ENCODE measurements around the gene CELF5. TPM values are rescaled to one million over a fixed set of nuclear protein-coding genes. Genes with fewer than 3 reads are reported as not detected.
"Not testable (repeated sequence)": the region's sequence is repeated elsewhere in the genome, so short reads cannot be mapped to it uniquely, and the experiment has no call there.

Gene CELF5
- total RNA-seq, 2 donors from 2014 or later = 0.59 TPM; not detected in 1

GRCh38 chr19:3196064-3196932 is 28.2 kb upstream of the CELF5 start:
- Mint-ChIP-seq H3K27ac (no peak overlapping the region), H3K4me3 (no peak overlapping the region), H3K9me3 (no peaks in the 10 kb centered on the region), H3K27me3 (no peaks in the 10 kb centered on the region), H3K36me3 (no peaks in the 10 kb centered on the region), H3K4me1 (ENCODE audit: low read depth in 2 of 2) (no peaks in the 10 kb centered on the region)
- no peak for DNase-seq (ENCODE audit: low spot score)
- peak in 1 of 2 donors; percentile 41 for ATAC-seq

DNA sequence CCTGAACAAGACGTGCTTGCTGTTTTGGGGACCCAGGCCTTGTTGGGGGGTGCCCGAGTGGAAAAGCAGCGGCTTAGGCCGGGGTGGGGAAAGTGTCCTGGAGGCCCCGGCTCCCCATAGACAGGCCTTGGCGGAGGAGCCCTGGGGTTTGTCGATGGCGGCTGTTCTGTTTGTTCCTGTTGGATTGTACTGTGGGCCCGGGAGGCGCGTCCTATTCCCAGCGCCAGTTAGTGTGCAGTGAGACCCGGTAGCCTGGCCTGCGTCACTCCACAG is 27.6 kb upstream of the CELF5 start:
- H3K4me3 Mint-ChIP-seq = no peak overlapping the region
- no peaks in the 10 kb centered on the region for H3K27me3 Mint-ChIP-seq
- no peaks in the 10 kb centered on the region for H3K9me3 Mint-ChIP-seq
- no peaks in the 10 kb centered on the region for H3K4me1 Mint-ChIP-seq (ENCODE audit: low read depth in 2 of 2)
- no peaks in the 10 kb centered on the region for H3K36me3 Mint-ChIP-seq
- ATAC-seq = no peak
- DNase-seq (ENCODE audit: low spot score) = no peak
- H3K27ac Mint-ChIP-seq = no peak overlapping the region

DNA sequence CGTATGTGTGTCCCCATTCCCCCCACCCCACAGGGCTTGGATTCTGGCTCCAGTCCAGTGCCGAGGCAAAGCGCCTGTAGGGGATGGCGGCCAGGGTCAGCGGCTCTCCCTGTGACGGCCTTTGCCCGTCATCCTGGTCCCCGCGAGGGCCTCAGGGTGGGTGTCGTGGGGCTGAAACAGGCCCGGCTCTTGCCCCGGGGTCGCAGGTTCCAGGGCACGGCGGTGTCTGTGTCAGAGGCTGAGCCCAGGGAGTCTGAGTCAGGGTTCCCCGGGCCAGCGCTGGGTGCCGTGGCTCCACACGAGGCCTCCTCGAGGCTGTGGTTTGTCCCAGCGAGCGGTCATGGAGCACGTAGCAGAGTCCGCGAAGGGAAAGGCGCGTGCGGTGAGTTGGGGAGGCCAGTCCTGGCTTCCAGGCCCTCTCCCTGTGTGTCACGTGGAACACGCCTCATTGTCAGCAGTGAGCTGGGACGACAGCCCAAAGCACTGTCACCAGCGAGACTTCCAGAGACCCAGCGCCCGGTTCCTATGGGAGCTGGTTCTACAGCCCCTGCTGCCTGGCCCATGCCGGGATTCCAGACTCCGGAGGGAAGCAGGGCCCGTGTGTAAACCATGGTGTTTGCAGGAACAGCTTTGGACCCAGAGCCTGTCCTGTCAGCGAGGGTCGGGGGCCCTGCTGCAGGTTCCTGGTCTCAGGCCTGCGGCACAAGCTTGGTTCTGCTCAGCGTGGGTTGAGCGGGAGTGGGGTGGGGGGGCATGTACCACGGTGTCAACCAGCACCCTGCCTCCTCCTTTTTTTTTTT is 25.4 kb upstream of the CELF5 start:
- no peaks in the 10 kb centered on the region for H3K9me3 Mint-ChIP-seq
- H3K27ac Mint-ChIP-seq = no peak overlapping the region
- no peak for DNase-seq (ENCODE audit: low spot score)
- H3K27me3 Mint-ChIP-seq = no peaks in the 10 kb centered on the region
- no peaks in the 10 kb centered on the region for H3K36me3 Mint-ChIP-seq
- no peak for ATAC-seq
- no peak overlapping the region for H3K4me3 Mint-ChIP-seq
- H3K4me1 Mint-ChIP-seq (ENCODE audit: low read depth in 2 of 2) = no peaks in the 10 kb centered on the region

GRCh38 chr19:3201072-3201700 is 23.3 kb upstream of the CELF5 start:
- ATAC-seq (no peak), DNase-seq (ENCODE audit: low spot score) (no peak)
- H3K4me3 Mint-ChIP-seq = no peak overlapping the region
- H3K27me3 Mint-ChIP-seq = no peaks in the 10 kb centered on the region
- H3K36me3 Mint-ChIP-seq = no peaks in the 10 kb centered on the region
- H3K4me1 Mint-ChIP-seq (ENCODE audit: low read depth in 2 of 2) = no peaks in the 10 kb centered on the region
- H3K9me3 Mint-ChIP-seq = no peaks in the 10 kb centered on the region
- no peak overlapping the region for H3K27ac Mint-ChIP-seq

DNA sequence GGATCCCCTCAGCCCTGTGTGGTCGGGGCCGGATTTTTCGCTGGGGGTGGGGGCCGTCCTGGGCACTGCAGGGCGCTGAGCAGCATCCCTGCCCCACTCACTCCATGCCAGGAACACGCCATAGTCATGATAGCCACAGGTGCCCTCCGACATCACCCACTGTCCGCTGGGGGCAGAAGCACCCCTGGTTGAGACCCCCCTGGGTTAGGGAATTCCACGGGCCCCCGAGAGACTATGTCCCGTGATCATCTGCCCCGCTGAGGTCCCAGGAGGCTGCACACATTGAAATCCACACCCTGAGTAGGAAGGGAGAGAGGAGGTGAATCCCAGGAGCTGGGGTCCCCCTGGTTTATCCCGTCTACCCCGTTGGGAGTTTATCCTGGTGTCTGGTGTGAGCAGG is 22.6 kb upstream of the CELF5 start:
- DNase-seq (ENCODE audit: low spot score) = no peak

GRCh38 chr19:3202346-3202745 is 22.1 kb upstream of the CELF5 start:
- Mint-ChIP-seq H3K4me1 (ENCODE audit: low read depth in 2 of 2) (no peaks in the 10 kb centered on the region), H3K27ac (no peak overlapping the region), H3K27me3 (no peaks in the 10 kb centered on the region), H3K36me3 (no peaks in the 10 kb centered on the region), H3K4me3 (no peak overlapping the region), H3K9me3 (no peaks in the 10 kb centered on the region)
- DNase-seq (ENCODE audit: low spot score) = no peak
- no peak for ATAC-seq

More for the DNA sequence above, 22.6 kb upstream of the CELF5 start:
- Mint-ChIP-seq H3K27me3 (no peaks in the 10 kb centered on the region), H3K4me1 (ENCODE audit: low read depth in 2 of 2) (no peaks in the 10 kb centered on the region), H3K4me3 (no peak overlapping the region), H3K27ac (no peak overlapping the region), H3K36me3 (no peaks in the 10 kb centered on the region), H3K9me3 (no peaks in the 10 kb centered on the region)
- no peak for ATAC-seq

DNA sequence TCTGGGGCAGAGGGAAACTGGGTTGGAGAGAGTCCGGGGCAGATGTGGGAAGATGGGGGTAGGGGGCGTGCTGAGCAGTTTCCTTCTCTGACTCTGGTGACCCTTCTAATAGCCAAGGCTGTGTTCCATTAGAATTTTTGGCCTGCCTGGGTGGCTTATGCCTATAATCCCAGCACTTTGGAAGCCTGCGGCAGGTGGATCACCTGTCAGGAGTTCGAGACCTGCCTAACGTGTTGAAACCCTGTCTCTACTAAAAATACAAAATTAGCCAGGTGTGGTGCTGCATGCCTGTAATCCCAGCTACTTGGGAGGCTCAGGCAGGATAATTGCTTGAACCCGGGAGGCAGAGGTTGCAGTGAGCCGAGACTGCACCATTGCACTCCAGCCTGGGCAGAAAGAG is 21.6 kb upstream of the CELF5 start:
- H3K4me1 Mint-ChIP-seq (ENCODE audit: low read depth in 2 of 2); H3K27ac Mint-ChIP-seq; H3K9me3 Mint-ChIP-seq; H3K27me3 Mint-ChIP-seq; DNase-seq (ENCODE audit: low spot score); H3K36me3 Mint-ChIP-seq; ATAC-seq; H3K4me3 Mint-ChIP-seq: not testable (repeated sequence)

DNA sequence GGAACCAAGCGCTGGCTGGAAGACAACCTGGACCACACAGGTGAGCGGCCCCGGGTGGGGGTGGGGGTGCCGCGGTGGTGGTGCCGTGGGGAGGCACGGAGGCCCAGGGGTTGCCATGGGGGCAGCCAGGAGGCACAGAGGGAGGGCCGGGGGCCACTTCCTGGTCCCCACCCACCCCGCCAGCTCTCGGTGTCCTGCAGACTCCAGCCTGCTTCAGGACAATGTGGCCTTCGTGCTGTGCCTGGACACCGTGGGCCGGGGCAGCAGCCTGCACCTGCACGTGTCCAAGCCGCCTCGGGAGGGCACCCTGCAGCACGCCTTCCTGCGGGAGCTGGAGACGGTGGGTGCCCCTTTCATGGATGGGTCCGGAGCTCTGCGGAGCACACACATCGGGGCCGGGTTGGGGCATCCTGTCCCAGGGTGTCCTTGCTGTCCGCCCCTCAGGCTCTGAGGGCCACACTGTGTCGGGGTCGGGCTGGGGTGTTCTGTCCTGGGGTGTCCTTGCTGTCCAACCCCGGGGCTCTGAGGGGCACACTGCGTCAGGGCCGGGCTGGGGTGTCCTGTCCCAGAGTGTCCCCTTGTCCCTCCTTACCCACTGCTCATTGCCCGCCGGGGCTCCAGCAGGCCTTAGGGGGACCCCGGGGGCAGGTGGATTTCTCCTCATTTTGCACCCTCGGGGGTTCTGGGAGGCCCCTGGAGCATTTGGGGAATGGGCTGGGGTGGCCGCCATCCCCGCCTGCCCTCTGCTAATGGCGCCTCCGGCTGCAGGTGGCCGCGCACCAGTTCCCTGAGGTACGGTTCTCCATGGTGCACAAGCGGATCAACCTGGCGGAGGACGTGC is 20.4 kb upstream of the CELF5 start:
- Mint-ChIP-seq H3K4me1 (ENCODE audit: low read depth in 2 of 2) (no peaks in the 10 kb centered on the region), H3K36me3 (no peaks in the 10 kb centered on the region)
- no peak for ATAC-seq

DNA sequence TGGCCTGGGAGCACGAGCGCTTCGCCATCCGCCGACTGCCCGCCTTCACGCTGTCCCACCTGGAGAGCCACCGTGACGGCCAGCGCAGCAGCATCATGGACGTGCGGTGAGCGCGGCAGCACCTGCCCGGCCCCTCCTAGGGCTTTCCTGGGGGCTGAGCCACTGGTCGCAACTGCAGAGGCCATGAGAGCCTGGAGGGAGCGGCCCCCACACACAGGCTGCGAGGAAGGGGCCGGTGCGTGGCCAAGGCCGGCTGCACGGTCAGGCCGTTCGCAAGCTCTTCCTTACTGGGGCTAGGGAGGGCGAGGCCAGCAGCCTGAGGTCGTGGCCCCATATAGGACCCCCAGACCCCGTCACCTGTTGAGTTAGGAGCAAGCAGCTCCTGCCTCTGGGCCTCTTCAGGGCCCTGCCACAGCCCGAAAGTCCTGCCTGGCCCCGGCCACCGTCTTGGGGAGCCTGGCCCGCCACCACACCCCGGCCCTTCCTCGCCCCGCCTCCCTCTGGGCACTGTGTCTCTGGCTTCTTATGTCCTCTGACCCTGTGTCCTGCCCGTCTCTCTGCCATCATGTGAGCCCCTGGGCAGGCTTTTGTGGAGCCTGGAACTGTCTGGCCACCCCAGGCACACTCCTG is 19.7 kb upstream of the CELF5 start:
- no peak for ATAC-seq
- Mint-ChIP-seq H3K27ac (no peak overlapping the region), H3K4me1 (ENCODE audit: low read depth in 2 of 2) (peaks cover 0 to 3% of the 10 kb centered on the region in 2 donors), H3K27me3 (no peaks in the 10 kb centered on the region), H3K9me3 (no peaks in the 10 kb centered on the region), H3K36me3 (no peaks in the 10 kb centered on the region), H3K4me3 (no peak overlapping the region)
- no peak for DNase-seq (ENCODE audit: low spot score)

More for the DNA sequence above, 20.4 kb upstream of the CELF5 start:
- DNase-seq (ENCODE audit: low spot score) = no peak
- H3K27ac Mint-ChIP-seq = no peak overlapping the region
- no peaks in the 10 kb centered on the region for H3K9me3 Mint-ChIP-seq
- H3K4me3 Mint-ChIP-seq = no peak overlapping the region
- H3K27me3 Mint-ChIP-seq = no peaks in the 10 kb centered on the region

DNA sequence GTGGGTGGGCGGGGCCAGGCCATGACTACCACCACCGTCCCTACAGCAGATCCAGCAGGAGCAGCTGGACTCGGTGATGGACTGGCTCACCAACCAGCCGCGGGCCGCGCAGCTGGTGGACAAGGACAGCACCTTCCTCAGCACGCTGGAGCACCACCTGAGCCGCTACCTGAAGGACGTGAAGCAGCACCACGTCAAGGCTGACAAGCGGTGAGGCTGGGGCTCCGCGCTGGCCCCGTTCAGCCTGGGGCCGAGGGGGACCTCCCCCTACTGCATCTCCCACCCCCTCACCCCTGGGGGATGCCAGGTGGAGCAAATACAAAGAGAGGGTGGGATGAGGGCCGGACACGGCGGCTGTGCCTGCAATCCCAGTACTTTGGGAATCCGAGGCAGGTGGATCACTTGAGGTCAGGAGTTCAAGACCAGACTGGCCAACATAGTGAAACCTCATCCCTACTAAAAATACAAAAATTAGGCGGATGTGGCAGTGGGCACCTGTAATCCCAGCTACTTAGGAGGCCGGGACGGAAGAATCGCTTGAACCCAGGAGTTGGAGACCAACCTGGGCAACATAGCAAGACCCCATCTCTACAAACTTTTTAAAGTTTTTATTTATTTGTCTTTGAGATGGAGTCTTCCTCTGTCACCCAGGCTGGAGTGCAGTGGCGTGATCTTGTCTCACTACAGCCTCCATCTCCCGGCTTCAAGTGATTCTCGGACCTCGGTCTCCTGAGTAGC is 18.1 kb upstream of the CELF5 start:
- Mint-ChIP-seq H3K36me3 (no peaks in the 10 kb centered on the region), H3K27me3 (no peaks in the 10 kb centered on the region)

GRCh38 chr19:3207461-3208242 is 16.8 kb upstream of the CELF5 start:
- no peak for ATAC-seq
- H3K9me3 Mint-ChIP-seq = no peaks in the 10 kb centered on the region
- H3K36me3 Mint-ChIP-seq = no peaks in the 10 kb centered on the region
- H3K4me1 Mint-ChIP-seq (ENCODE audit: low read depth in 2 of 2) = peaks cover 0 to 3% of the 10 kb centered on the region in 2 donors
- no peaks in the 10 kb centered on the region for H3K27me3 Mint-ChIP-seq
- no peak for DNase-seq (ENCODE audit: low spot score)
- H3K27ac Mint-ChIP-seq = no peak overlapping the region
- H3K4me3 Mint-ChIP-seq = no peak overlapping the region

More for the DNA sequence above, 18.1 kb upstream of the CELF5 start:
- peaks cover 0 to 3% of the 10 kb centered on the region in 2 donors for H3K4me1 Mint-ChIP-seq (ENCODE audit: low read depth in 2 of 2)
- ATAC-seq (no peak), DNase-seq (ENCODE audit: low spot score) (no peak)
- no peaks in the 10 kb centered on the region for H3K9me3 Mint-ChIP-seq
- no peak overlapping the region for H3K27ac Mint-ChIP-seq
- H3K4me3 Mint-ChIP-seq = no peak overlapping the region

All from natural killer cell treated with Interleukin-12 subunit alpha and Interleukin-12 subunit beta and Interleukin-15 and Interleukin-18, amount 100 ng/mL, for 72 hours (primary cell).